HG03039 (cell line): ENCODE data around the gene ACAD8.
A peak's percentile ranks its signal among the peaks of the same experiment; 100 is the strongest.

Source experiments
- ATAC-seq: cut with Tn5 transposase; IDR thresholded peaks from one replicate; pipeline ENCODE4 v1.9.1; 2021; ENCODE audit warnings: mild to moderate bottlenecking, moderate library complexity; ENCODE audit not compliant: unreplicated experiment

ACAD8 gene

GRCh38 chr11:134253188-134253993 is at the start of gene ACAD8, which contains the start of gene THYN1:
TSS of gene ACAD8 (plus strand) at chr11:134253568. CDS start at chr11:134253601, 33 bp downstream.
TSS of gene THYN1 (minus strand) at chr11:134253352. CDS start at chr11:134252882, 470 bp downstream.
- peak; percentile 99 for ATAC-seq

GRCh38 chr11:134205729-134206128 is 47.6 kb upstream of the ACAD8 start:
- ATAC-seq, result no peak

GRCh38 chr11:134206185-134206584 is 47.2 kb upstream of the ACAD8 start:
- no peak for ATAC-seq

- ATAC-seq, result no peak
Observed at GRCh38 chr11:134207538-134208239, 45.7 kb upstream of the ACAD8 start.

GRCh38 chr11:134215836-134216235 is 37.5 kb upstream of the ACAD8 start:
- ATAC-seq, result no peak

GRCh38 chr11:134216816-134217215 is 36.6 kb upstream of the ACAD8 start:
- ATAC-seq, result no peak

- no peak for ATAC-seq
Observed at GRCh38 chr11:134223121-134223520, 30.2 kb upstream of the ACAD8 start.

GRCh38 chr11:134223836-134224709 is 29.3 kb upstream of the ACAD8 start, which contains the start of the genes NCAPD3 and VPS26B:
TSS of gene NCAPD3 (minus strand) at chr11:134223967. CDS start at chr11:134223926, 41 bp downstream.
TSS of gene VPS26B (plus strand) at chr11:134224671. CDS start at chr11:134225123, 452 bp downstream.
- peak; percentile 69 for ATAC-seq

- ATAC-seq, result peak; percentile 10
Observed at GRCh38 chr11:134224710-134225664, 28.4 kb upstream of the ACAD8 start.

- ATAC-seq, result no peak
Observed at GRCh38 chr11:134226806-134227325, 26.5 kb upstream of the ACAD8 start.

GRCh38 chr11:134228625-134229024 is 24.7 kb upstream of the ACAD8 start:
- peak; percentile 41 for ATAC-seq

- ATAC-seq, result no peak
Observed at GRCh38 chr11:134229126-134229790, 24.1 kb upstream of the ACAD8 start.

GRCh38 chr11:134230339-134230738 is 23.0 kb upstream of the ACAD8 start:
- no peak for ATAC-seq

- ATAC-seq, result no peak
Observed at GRCh38 chr11:134231958-134232659, 21.3 kb upstream of the ACAD8 start.

GRCh38 chr11:134233729-134234179 is 19.6 kb upstream of the ACAD8 start:
- ATAC-seq, result no peak

- ATAC-seq, result no peak
Observed at GRCh38 chr11:134235399-134235798, 18.0 kb upstream of the ACAD8 start.

- no peak for ATAC-seq
Observed at GRCh38 chr11:134236834-134237556, 16.4 kb upstream of the ACAD8 start.

GRCh38 chr11:134237557-134237922 is 15.8 kb upstream of the ACAD8 start:
- no peak for ATAC-seq
